B cell (primary cell): ENCODE measurements around the gene GCHFR. TPM values are rescaled to one million over a fixed set of nuclear protein-coding genes. Genes with fewer than 3 reads are reported as not detected.

Experiments used
- ATAC-seq: fragments of 200-7000 bp; cut with Tn5 transposase; one replicate; pipeline ENCODE4 v1.10.0; 2021; ENCODE audit warnings: low read depth, mild to moderate bottlenecking, moderate number of reproducible peaks, moderate library complexity
- CTCF ChIA-PET: fragments of 350-600 bp; sonication (Branson Sonifier 250); formaldehyde crosslinking; loops from one replicate; lab custom pipeline; 2021; ENCODE audit warnings: antibody characterized with exemption, inconsistent platforms; lab: Charles Lee
- POLR2A ChIA-PET: fragments of 350-600 bp; sonication (Branson Sonifier 250); formaldehyde crosslinking; loops from one replicate; lab custom pipeline; 2021; ENCODE audit warnings: antibody characterized with exemption; lab: Charles Lee
- DNase-seq: peaks from one replicate; pipeline ENCODE4 v3.0.0; 2013
- H2AFZ ChIP-seq: 2 replicates; pipeline ENCODE4 v1.6.1; 2012; ENCODE audit warnings: mild to moderate bottlenecking, low read depth, low read length; ENCODE audit not compliant: insufficient read depth, poor library complexity, severe bottlenecking
- H3K27ac ChIP-seq, 2 donors: 1 replicate in 1 of 2; 2 replicates in 1 of 2; pipeline ENCODE4 v1.5.1; 2012 to 2013; ENCODE audit warnings: low read length in 2 of 2, mild to moderate bottlenecking in 2 of 2, moderate library complexity in 1 of 2
- H3K27me3 ChIP-seq, 4 experiments: fragments of 200-600 bp in 1 of 4; sonication (generic) in 1 of 4; replicated peaks in 1 of 4; 1 replicate in 2 of 4; 2 replicates in 2 of 4; pipeline versions ENCODE4 v1.6.1 to v1.7.0; 2013 to 2016; ENCODE audit warnings: low read length in 3 of 4, mild to moderate bottlenecking in 2 of 4, mixed read lengths in 1 of 4, moderate library complexity in 1 of 4; ENCODE audit not compliant: insufficient read depth in 4 of 4, control insufficient read depth in 3 of 4; ENCODE audit errors: control extremely low read depth in 1 of 4
- H3K36me3 ChIP-seq, 2 experiments: replicated peaks in 1 of 2; 1 replicate in 1 of 2; 2 replicates in 1 of 2; pipeline versions ENCODE4 v1.6.1 to v1.7.1; 2013; ENCODE audit warnings: low read length in 1 of 2; ENCODE audit not compliant: insufficient read depth in 2 of 2, control insufficient read depth in 1 of 2; ENCODE audit errors: control extremely low read depth in 1 of 2, extremely low read depth in 1 of 2
- H3K4me1 ChIP-seq, 2 donors: fragments of 200-600 bp in 1 of 2; sonication (generic) in 1 of 2; 1 replicate in 1 of 2; 2 replicates in 1 of 2; pipeline versions ENCODE4 v1.5.1 to v1.6.1; 2013 to 2017; ENCODE audit warnings: low read length in 2 of 2; ENCODE audit not compliant: control insufficient read depth in 2 of 2, insufficient read depth in 2 of 2
- H3K4me2 ChIP-seq: replicated peaks from 2 replicates; pipeline ENCODE3; 2012; ENCODE audit warnings: mild to moderate bottlenecking, low read depth, low read length; ENCODE audit not compliant: poor library complexity, severe bottlenecking
- H3K4me3 ChIP-seq, 5 experiments: fragments of 200-600 bp in 1 of 5; sonication (generic) in 1 of 5; 1 replicate in 3 of 5; 2 replicates in 2 of 5; pipeline versions ENCODE4 v1.5.1 to v1.7.0; 2011 to 2016; ENCODE audit warnings: low read length in 4 of 5, mild to moderate bottlenecking in 4 of 5, low read depth in 2 of 5, control low read depth in 1 of 5, moderate library complexity in 1 of 5; ENCODE audit not compliant: insufficient read depth in 1 of 5; ENCODE audit errors: control extremely low read depth in 1 of 5, extremely low read depth in 1 of 5
- H3K79me2 ChIP-seq: fragments of 200-600 bp; sonication (generic); one replicate; pipeline ENCODE4 v1.6.0; 2016; ENCODE audit warnings: low read length; ENCODE audit not compliant: control insufficient read depth, insufficient read depth
- H3K9ac ChIP-seq: fragments of 200-600 bp; sonication (generic); 2 replicates; pipeline ENCODE4 v1.6.1; 2017; ENCODE audit warnings: mild to moderate bottlenecking, low read length, moderate library complexity
- H3K9me3 ChIP-seq, 3 donors: one replicate each; pipeline versions ENCODE4 v1.6.1 to v1.7.1; 2013; ENCODE audit warnings: low read length in 2 of 3; ENCODE audit not compliant: control insufficient read depth in 2 of 3, insufficient read depth in 1 of 3; ENCODE audit errors: control extremely low read depth in 1 of 3
- H4K20me1 ChIP-seq: 2 replicates; pipeline ENCODE4 v1.6.0; 2012; ENCODE audit warnings: mild to moderate bottlenecking, low read length; ENCODE audit not compliant: insufficient read depth, control insufficient read depth, poor library complexity, severe bottlenecking
- H3K27ac Mint-ChIP-seq: one replicate; pipeline ENCODE4 v1.8.0; 2021; ENCODE audit warnings: mixed read lengths
- H3K27me3 Mint-ChIP-seq: one replicate; pipeline ENCODE4 v1.8.0; 2021; ENCODE audit warnings: mixed read lengths
- H3K4me1 Mint-ChIP-seq: one replicate; pipeline ENCODE4 v1.8.0; 2021; ENCODE audit warnings: mixed read lengths
- H3K4me3 Mint-ChIP-seq: one replicate; pipeline ENCODE4 v1.8.0; 2021; ENCODE audit warnings: mixed read lengths
- H3K9me3 Mint-ChIP-seq: one replicate; pipeline ENCODE4 v1.8.0; 2022; ENCODE audit warnings: mixed read lengths; ENCODE audit not compliant: insufficient read depth
- CTCF ChIP-seq: fragments of 200-600 bp; IDR thresholded peaks from one replicate; pipeline ENCODE4 v1.8.0; 2022; ENCODE audit warnings: antibody characterized with exemption, mild to moderate bottlenecking
- EZH2 ChIP-seq: IDR thresholded peaks from 2 replicates; pipeline ENCODE4 v1.6.1; 2012; ENCODE audit warnings: borderline replicate concordance, low read depth, mild to moderate bottlenecking, moderate library complexity, low read length; ENCODE audit not compliant: insufficient read depth, poor library complexity, severe bottlenecking
- WGBS: methylation state at CpG from one replicate; pipeline ENCODE4 v1.1.5; 2013; ENCODE audit warnings: missing lambda C conversion rate; ENCODE audit not compliant: insufficient coverage; 5-methylcytosine and 5-hydroxymethylcytosine counted together
- intact Hi-C: fragments of 100-400 bp; cut with micrococcal nuclease; formaldehyde crosslinking; loops from one replicate; pipeline ENCODE4 v1.10.0; 2022
- polyA plus RNA-seq: library from polyadenylated mRNA; depleted of rRNA; stranded (reverse); fragments of >200 nt; gene quantifications from 2 replicates; pipeline ENCODE4 v1.2.3, GENCODE V29; 2012
- total RNA-seq, 2 donors: library from RNA; stranded (reverse); fragments of 120-200 nt in 1 of 2; gene quantifications; 1 replicate in 1 of 2; 2 replicates in 1 of 2; pipeline versions ENCODE4 v1.2.3 to v1.2.4, GENCODE V29; 2013 to 2022

The GCHFR gene
- total and polyA plus RNA-seq, 2 donors (not counting 1 experiment from before 2014, with no cell fraction given): 14.3 to 23.7 TPM

GRCh38 chr15:40773902-40774301 is 10.0 kb downstream of the GCHFR start:
- ATAC-seq: no peak
- ChIA-PET POLR2A (no interaction called here), CTCF (interaction anchor here (9.6 kb wide), 1 partner anchor 10 kb away, joined by 99 read pairs; no protein-coding TSS in a partner anchor)
- Histone ChIP-seq H3K4me1 (peaks cover 24 to 32% of the 10 kb centered on the region in 2 donors), H3K27ac (no peak overlapping the region), H3K4me3 (no peak overlapping the region), H3K36me3 (peaks cover 0 to 48% of the 10 kb centered on the region in 2 experiments), H3K4me2 (no peak overlapping the region), H4K20me1 (no peaks in the 10 kb centered on the region), H3K27me3 (no peaks in the 10 kb centered on the region), H3K79me2 (peaks cover under 1% of the 10 kb centered on the region), H3K9me3 (no peaks in the 10 kb centered on the region), H2AFZ (no peak overlapping the region), H3K9ac (no peak overlapping the region)
- Mint-ChIP-seq H3K4me3 (no peak overlapping the region), H3K4me1 (peaks cover 30% of the 10 kb centered on the region), H3K9me3 (no peaks in the 10 kb centered on the region), H3K27ac (no peak overlapping the region), H3K27me3 (no peaks in the 10 kb centered on the region)
- intact Hi-C loops: no loop called here
- no peak for DNase-seq
- no peak for TF ChIP-seq CTCF
- no peak for TF ChIP-seq EZH2
- 96% methylated on average over 5 of the region's 6 CpGs for WGBS

- H3K4me1 Mint-ChIP-seq: peaks cover 19% of the 10 kb centered on the region
- no peaks in the 10 kb centered on the region for H3K27me3 Mint-ChIP-seq
- intact Hi-C loops: no loop called here
- H3K4me2 ChIP-seq: no peak overlapping the region
- no peaks in the 10 kb centered on the region for H3K9me3 ChIP-seq
- H3K9ac ChIP-seq: no peak overlapping the region
- no peak for DNase-seq
- WGBS: 93% methylated on average over 9 of the region's 10 CpGs
- CTCF ChIA-PET: no interaction called here
- no peak overlapping the region for H3K4me3 Mint-ChIP-seq
- H3K27ac ChIP-seq: no peak overlapping the region
- no peaks in the 10 kb centered on the region for H3K9me3 Mint-ChIP-seq
- ATAC-seq: no peak
- TF ChIP-seq CTCF: no peak
- no peak for TF ChIP-seq EZH2
- no peaks in the 10 kb centered on the region for H3K27me3 ChIP-seq
- H3K27ac Mint-ChIP-seq: no peak overlapping the region
- no peak overlapping the region for H3K4me3 ChIP-seq
- peaks cover 12% of the 10 kb centered on the region for H3K79me2 ChIP-seq
- H4K20me1 ChIP-seq: no peaks in the 10 kb centered on the region
- H3K4me1 ChIP-seq: peaks cover 13 to 21% of the 10 kb centered on the region in 2 donors
- peaks cover 0 to 59% of the 10 kb centered on the region in 2 experiments for H3K36me3 ChIP-seq
- POLR2A ChIA-PET: no interaction called here
- H2AFZ ChIP-seq: no peak overlapping the region
These were observed 11.1 kb downstream of the GCHFR start for GRCh38 chr15:40775007-40775406.
